Measurements from ENCODE around the gene IMMP2L. TPM values are rescaled to one million over a fixed set of nuclear protein-coding genes. Genes with fewer than 3 reads are reported as not detected.

Gene IMMP2L
- total and polyA plus RNA-seq, 2 of the 4 experiments (the other 2 are of a cell fraction), result 5.8 to 9.3 TPM

DNA sequence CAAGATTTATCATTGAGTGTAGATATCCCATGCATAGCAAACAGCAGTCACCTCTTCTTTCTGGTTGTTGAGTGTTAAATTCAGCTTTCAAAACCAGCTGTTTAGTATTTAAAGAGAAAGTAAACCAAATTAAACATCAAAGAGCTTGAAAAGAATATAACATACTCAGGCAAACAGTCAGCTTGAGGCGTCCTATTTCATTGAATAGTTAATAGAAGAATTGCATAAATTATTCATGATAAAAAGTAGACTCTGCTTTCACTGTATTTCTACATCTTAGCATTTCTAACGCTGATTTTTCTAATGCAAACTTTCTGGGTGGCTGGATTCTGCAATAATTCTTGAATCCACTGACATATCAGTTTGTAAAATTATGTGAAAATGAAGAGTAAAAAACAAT is 935.9 kb downstream of the IMMP2L start:
- in situ Hi-C loops (cut with MboI; ENCODE audit: low sequenced_read_pairs), result no loop called here
- WGBS, 2 experiments (ENCODE audit: extremely low coverage in 2 of 2, insufficient read length in 1 of 2), result no CpG with 5 or more reads among the region's 2 CpGs

More for the DNA sequence above, 935.9 kb downstream of the IMMP2L start:
- no peak overlapping the region for H3K14ac ChIP-seq (replicated peaks; ENCODE audit: low read depth, low read length)
- H3K4me1 ChIP-seq (ENCODE audit: control insufficient read depth, insufficient read depth, low read length), result no peaks in the 10 kb centered on the region
- no peak overlapping the region for H4K5ac ChIP-seq (ENCODE audit: low read depth, low read length)
- H3K4ac ChIP-seq (ENCODE audit: low read depth, low read length), result no peak overlapping the region
- TF ChIP-seq FOS (IDR thresholded peaks at IDR 0.05; ENCODE audit: low read depth, low read length), result no peak
- no peak for TF ChIP-seq MAZ (IDR thresholded peaks at IDR 0.05; ENCODE audit: borderline replicate concordance, low read depth, low read length)
- TF ChIP-seq MXI1 (IDR thresholded peaks at IDR 0.05; ENCODE audit: borderline replicate concordance, low read depth, low read length), result no peak
- TF ChIP-seq RAD21 (IDR thresholded peaks at IDR 0.05; ENCODE audit: low read length), result no peak
- TF ChIP-seq NFE2L2 (IDR thresholded peaks at IDR 0.05; ENCODE audit: low read depth, low read length), result no peak
- TF ChIP-seq, protein P1, sequence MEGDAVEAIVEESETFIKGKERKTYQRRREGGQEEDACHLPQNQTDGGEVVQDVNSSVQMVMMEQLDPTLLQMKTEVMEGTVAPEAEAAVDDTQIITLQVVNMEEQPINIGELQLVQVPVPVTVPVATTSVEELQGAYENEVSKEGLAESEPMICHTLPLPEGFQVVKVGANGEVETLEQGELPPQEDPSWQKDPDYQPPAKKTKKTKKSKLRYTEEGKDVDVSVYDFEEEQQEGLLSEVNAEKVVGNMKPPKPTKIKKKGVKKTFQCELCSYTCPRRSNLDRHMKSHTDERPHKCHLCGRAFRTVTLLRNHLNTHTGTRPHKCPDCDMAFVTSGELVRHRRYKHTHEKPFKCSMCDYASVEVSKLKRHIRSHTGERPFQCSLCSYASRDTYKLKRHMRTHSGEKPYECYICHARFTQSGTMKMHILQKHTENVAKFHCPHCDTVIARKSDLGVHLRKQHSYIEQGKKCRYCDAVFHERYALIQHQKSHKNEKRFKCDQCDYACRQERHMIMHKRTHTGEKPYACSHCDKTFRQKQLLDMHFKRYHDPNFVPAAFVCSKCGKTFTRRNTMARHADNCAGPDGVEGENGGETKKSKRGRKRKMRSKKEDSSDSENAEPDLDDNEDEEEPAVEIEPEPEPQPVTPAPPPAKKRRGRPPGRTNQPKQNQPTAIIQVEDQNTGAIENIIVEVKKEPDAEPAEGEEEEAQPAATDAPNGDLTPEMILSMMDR (conservative IDR thresholded peaks at IDR 0.05; ENCODE audit: low read depth, low read length), result no peak
- no peak for TF ChIP-seq RFX5 (IDR thresholded peaks at IDR 0.05; ENCODE audit: low read depth, low read length)
- no peak for TF ChIP-seq SMC3 (IDR thresholded peaks at IDR 0.05; ENCODE audit: low read depth, low read length)
- no peak for TF ChIP-seq BHLHE40 (IDR thresholded peaks at IDR 0.05; ENCODE audit: low read depth, low read length)
- TF ChIP-seq, protein P2, sequence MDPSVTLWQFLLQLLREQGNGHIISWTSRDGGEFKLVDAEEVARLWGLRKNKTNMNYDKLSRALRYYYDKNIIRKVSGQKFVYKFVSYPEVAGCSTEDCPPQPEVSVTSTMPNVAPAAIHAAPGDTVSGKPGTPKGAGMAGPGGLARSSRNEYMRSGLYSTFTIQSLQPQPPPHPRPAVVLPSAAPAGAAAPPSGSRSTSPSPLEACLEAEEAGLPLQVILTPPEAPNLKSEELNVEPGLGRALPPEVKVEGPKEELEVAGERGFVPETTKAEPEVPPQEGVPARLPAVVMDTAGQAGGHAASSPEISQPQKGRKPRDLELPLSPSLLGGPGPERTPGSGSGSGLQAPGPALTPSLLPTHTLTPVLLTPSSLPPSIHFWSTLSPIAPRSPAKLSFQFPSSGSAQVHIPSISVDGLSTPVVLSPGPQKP (IDR thresholded peaks at IDR 0.05; ENCODE audit: borderline replicate concordance, low read depth, low read length), result no peak
- TF ChIP-seq RCOR1 (IDR thresholded peaks at IDR 0.05; ENCODE audit: insufficient replicate concordance, low read length), result no peak
- TF ChIP-seq MAFK (IDR thresholded peaks at IDR 0.05; ENCODE audit: low read depth, low read length), result no peak
- H3K9ac ChIP-seq (ENCODE audit: low read depth, low read length), result no peak overlapping the region
- no TSS peak for BruUV-seq (replicated peaks)
- H3K36me3 ChIP-seq (ENCODE audit: control insufficient read depth, insufficient read depth, low read length), result no peaks in the 10 kb centered on the region
- no peak overlapping the region for H2AFZ ChIP-seq (replicated peaks; ENCODE audit: low read length, poor library complexity)
- H3K56ac ChIP-seq (ENCODE audit: extremely low read depth, insufficient read depth, low read length), result no peak overlapping the region
- H2AK9ac ChIP-seq (replicated peaks; ENCODE audit: low read depth, low read length, poor library complexity), result no peak overlapping the region
- no peak overlapping the region for H3K4me3 ChIP-seq (ENCODE audit: insufficient read depth, low read depth, low read length)
- no peaks in the 10 kb centered on the region for H3K9me1 ChIP-seq (ENCODE audit: insufficient read depth, low read length)
- H3K23ac ChIP-seq (ENCODE audit: low read depth, low read length), result no peak overlapping the region
- H2BK5ac ChIP-seq (ENCODE audit: low read depth, low read length, poor library complexity, severe bottlenecking), result no peak overlapping the region
- intact Hi-C loops (cut with micrococcal nuclease) (no loop called here), dilution Hi-C loops (cut with HindIII; ENCODE audit: low sequenced_read_pairs, unreplicated experiment) (no loop called here)
- H4K91ac ChIP-seq (ENCODE audit: insufficient read depth, low read depth, low read length), result no peak overlapping the region
- H3K27me3 ChIP-seq (ENCODE audit: control insufficient read depth, insufficient read depth, low read length), result no peaks in the 10 kb centered on the region
- H4K8ac ChIP-seq (ENCODE audit: low read depth in 2 of 2, low read length in 2 of 2), result no peak overlapping the region
- no peak overlapping the region for H2BK15ac ChIP-seq (ENCODE audit: low read depth, low read length)
- POLR2A ChIA-PET (ENCODE audit: unreplicated experiment), result no interaction called here
- H4K20me1 ChIP-seq (ENCODE audit: insufficient read depth, low read length), result no peaks in the 10 kb centered on the region
- DNase-seq, result no peak
- no peak overlapping the region for H3K4me2 ChIP-seq (ENCODE audit: low read depth, low read length)
- H3K18ac ChIP-seq (ENCODE audit: low read depth, low read length), result no peak overlapping the region
- CTCF ChIA-PET, result no interaction called here
- H2BK120ac ChIP-seq (ENCODE audit: low read depth, low read length), result no peak overlapping the region
- no peak for ATAC-seq (ENCODE audit: low read depth)
- no peak overlapping the region for H3K27ac ChIP-seq (ENCODE audit: insufficient read depth, low read length)
- H2AK5ac ChIP-seq (ENCODE audit: low read depth, low read length), result no peak overlapping the region
- no peaks in the 10 kb centered on the region for H3K79me1 ChIP-seq (ENCODE audit: low read depth in 1 of 2, low read length in 2 of 2)
- H3K9me3 ChIP-seq (ENCODE audit: control insufficient read depth, insufficient read depth, low read length), result no peaks in the 10 kb centered on the region
- no peak overlapping the region for H2BK20ac ChIP-seq (ENCODE audit: low read depth, low read length)
